NCI-H1092 treated with DMSO at 0.1 percent for 48 hours (cell line): ENCODE data around the gene MPHOSPH9.

Experiments
- DNase-seq: peaks from one replicate; lab custom pipeline; 2025; lab: John Stamatoyannopoulos, UW

Gene MPHOSPH9

GRCh38 chr12:123149501-123150274, 83.3 kb downstream of the MPHOSPH9 start:
- no peak for DNase-seq

GRCh38 chr12:123149088-123149487, 83.9 kb downstream of the MPHOSPH9 start:
- no peak for DNase-seq

GRCh38 chr12:123148655-123149054, 84.3 kb downstream of the MPHOSPH9 start:
- DNase-seq: no peak

- DNase-seq: no peak
Measured at GRCh38 chr12:123148223-123148622, 84.7 kb downstream of the MPHOSPH9 start.

GRCh38 chr12:123145211-123145610, 87.7 kb downstream of the MPHOSPH9 start:
- DNase-seq: no peak

GRCh38 chr12:123143736-123144461, 89.0 kb downstream of the MPHOSPH9 start:
- DNase-seq: no peak

GRCh38 chr12:123142921-123143735, 89.8 kb downstream of the MPHOSPH9 start:
- no peak for DNase-seq

- DNase-seq: no peak
Measured at GRCh38 chr12:123142518-123142840, 90.5 kb downstream of the MPHOSPH9 start.

- DNase-seq: no peak
Measured at GRCh38 chr12:123141615-123142517, 91.1 kb downstream of the MPHOSPH9 start.

GRCh38 chr12:123140676-123141614, 92.0 kb downstream of the MPHOSPH9 start:
- DNase-seq: no peak

- DNase-seq: peak; percentile 22
Measured at GRCh38 chr12:123139926-123140675, 92.8 kb downstream of the MPHOSPH9 start.

GRCh38 chr12:123135688-123136087, 97.3 kb downstream of the MPHOSPH9 start:
- DNase-seq: no peak

- DNase-seq: no peak
Measured at GRCh38 chr12:123134826-123135225, 98.1 kb downstream of the MPHOSPH9 start.

- DNase-seq: no peak
Measured at GRCh38 chr12:123134271-123134671, 98.7 kb downstream of the MPHOSPH9 start.

- no peak for DNase-seq
Measured at GRCh38 chr12:123133701-123134100, 99.2 kb downstream of the MPHOSPH9 start.

GRCh38 chr12:123132951-123133619, 99.9 kb downstream of the MPHOSPH9 start:
- peak; percentile 38 for DNase-seq

- DNase-seq: peak; percentile 94
Measured at GRCh38 chr12:123131879-123132402, 101.0 kb downstream of the MPHOSPH9 start.

- peak; percentile 56 for DNase-seq
Measured at GRCh38 chr12:123131291-123131832, 101.6 kb downstream of the MPHOSPH9 start.

- no peak for DNase-seq
Measured at GRCh38 chr12:123129621-123130020, 103.3 kb downstream of the MPHOSPH9 start.
